K562 (cell line): ENCODE data around the gene WDR90. TPM values are rescaled to one million over a fixed set of nuclear protein-coding genes. Genes with fewer than 3 reads are reported as not detected.

Source experiments
- ATAC-seq: fragments of 200-7000 bp; cut with Tn5 transposase; 3 replicates; pipeline ENCODE4 v1.9.1; 2020; ENCODE audit warnings: moderate library complexity
- BruUV-seq: library from RNA; stranded (reverse); fragments of 400-500 nt; replicated peaks from 2 replicates; lab custom pipeline; 2021; lab: Mats Ljungman, UMichigan
- CTCF ChIA-PET: fragments of 300-600 bp; formaldehyde crosslinking; extraction: SDS; loops from one replicate; lab custom pipeline; 2021; ENCODE audit warnings: low intra/inter-chr PET ratio; lab: Yijun Ruan, JAX
- POLR2A ChIA-PET: fragments of 300-600, 350-650 bp; sonication (Branson Sonifier 250); formaldehyde crosslinking; extraction: SDS; loops from one replicate; lab custom pipeline; 2021; ENCODE audit warnings: antibody characterized with exemption, inconsistent platforms; lab: Yijun Ruan, JAX
- DNase-seq, 4 experiments: peaks; one replicate each; pipeline versions ENCODE4 v3.0.0 to v3.0.0-alpha.2; 2011 to 2018; ENCODE audit warnings: low spot score in 3 of 4, mixed read lengths in 3 of 4; ENCODE audit errors: extremely low read depth in 1 of 4
- FAIRE-seq: peaks from 2 replicates; lab custom pipeline; 2011; peaks lifted over from hg19 to GRCh38; lab: Jason Lieb, UNC
- H2AFZ ChIP-seq: 2 replicates; pipeline ENCODE4 v1.6.0; 2011; ENCODE audit warnings: low read depth, low read length, control low read depth, inconsistent platforms
- H3K27ac ChIP-seq: fragments of 200-600 bp; 3 replicates; pipeline ENCODE4 v1.8.0; 2011; ENCODE audit warnings: low read depth, mild to moderate bottlenecking, control low read depth, inconsistent platforms, low read length, moderate library complexity, mixed read lengths; ENCODE audit errors: extremely low read depth
- H3K27me3 ChIP-seq, 2 experiments: fragments of 300-600 bp in 1 of 2; 2 replicates in 1 of 2; 3 replicates in 1 of 2; pipeline versions ENCODE4 v1.6.0 to v1.8.0; 2011; ENCODE audit warnings: inconsistent platforms in 2 of 2, low read length in 2 of 2, mild to moderate bottlenecking in 1 of 2, mixed read lengths in 1 of 2, moderate library complexity in 1 of 2; ENCODE audit not compliant: control insufficient read depth in 2 of 2, insufficient read depth in 2 of 2
- H3K36me3 ChIP-seq: fragments of 300-600 bp; 3 replicates; pipeline ENCODE4 v1.8.0; 2011; ENCODE audit warnings: mild to moderate bottlenecking, low read length, inconsistent platforms; ENCODE audit not compliant: control insufficient read depth, insufficient read depth
- H3K4me1 ChIP-seq, 2 experiments: fragments of 200-600 bp in 1 of 2; replicated peaks in 1 of 2; 2 replicates in 1 of 2; 3 replicates in 1 of 2; pipeline versions ENCODE4 v1.5.1 to v1.8.0; 2011; ENCODE audit warnings: inconsistent platforms in 2 of 2, low read length in 2 of 2, mild to moderate bottlenecking in 1 of 2, mixed read lengths in 1 of 2, moderate library complexity in 1 of 2; ENCODE audit not compliant: control insufficient read depth in 2 of 2, insufficient read depth in 2 of 2
- H3K4me2 ChIP-seq: 2 replicates; pipeline ENCODE4 v1.6.1; 2011; ENCODE audit warnings: low read length, control low read depth, inconsistent platforms, mixed read lengths; ENCODE audit not compliant: insufficient read depth
- H3K4me3 ChIP-seq: fragments of 200-600 bp; sonication (generic), shearing (Covaris generic); 2 replicates; pipeline ENCODE4 v1.5.1; 2016; ENCODE audit warnings: control low read depth, inconsistent platforms
- H3K79me2 ChIP-seq: fragments of 200-600 bp; 3 replicates; pipeline ENCODE4 v1.8.0; 2011; ENCODE audit warnings: low read length, inconsistent platforms; ENCODE audit not compliant: control insufficient read depth, insufficient read depth
- H3K9ac ChIP-seq, 2 experiments: 2 replicates each; pipeline versions ENCODE4 v1.6.0 to v1.6.1; 2011; ENCODE audit warnings: low read depth in 2 of 2, low read length in 2 of 2, control low read depth in 1 of 2, inconsistent platforms in 1 of 2, mild to moderate bottlenecking in 1 of 2, mixed read lengths in 1 of 2; ENCODE audit not compliant: insufficient read depth in 1 of 2
- H3K9me1 ChIP-seq: one replicate; pipeline ENCODE4 v1.6.0; 2011; ENCODE audit warnings: inconsistent platforms, mild to moderate bottlenecking, low read length, moderate library complexity; ENCODE audit not compliant: control insufficient read depth, insufficient read depth
- H3K9me3 ChIP-seq: replicated peaks from 2 replicates; pipeline ENCODE4 v1.5.1; 2011; ENCODE audit warnings: low read depth, low read length, inconsistent platforms; ENCODE audit not compliant: control insufficient read depth, insufficient read depth
- H4K20me1 ChIP-seq: replicated peaks from 2 replicates; pipeline ENCODE4 v1.6.1; 2011; ENCODE audit warnings: low read length, inconsistent platforms, mixed read lengths; ENCODE audit not compliant: control insufficient read depth, insufficient read depth
- CEBPB ChIP-seq: fragments of 450-650 bp; IDR thresholded peaks from 2 replicates; pipeline ENCODE4 v1.6.1; 2016; ENCODE audit warnings: missing genetic modification characterization, missing compliant biosample characterization
- WGBS: fragments of 100-300 bp; shearing (Covaris generic); methylation state at CpG from one replicate; pipeline ENCODE4 v1.1.6; 2016; ENCODE audit warnings: low coverage, mixed read lengths; ENCODE audit not compliant: insufficient coverage; ENCODE audit errors: missing lambda C conversion rate; 5-methylcytosine and 5-hydroxymethylcytosine counted together
- in situ Hi-C: fragments of 300-500 bp; cut with MboI; formaldehyde crosslinking; loops from 4 replicates; pipeline ENCODE4 v1.15.0; 2018; ENCODE audit warnings: inconsistent platforms, mixed read lengths
- intact Hi-C: fragments of 100-400 bp; cut with micrococcal nuclease; formaldehyde crosslinking; loops from 2 replicates; pipeline ENCODE4 v1.14.2; 2022
- polyA plus RNA-seq, 8 experiments: library from polyadenylated mRNA; depleted of rRNA in 4 of 8; stranded (reverse) in 5 of 8; unstranded in 3 of 8; fragments of >200 nt; fragmentation: Nextera tagmentation in 2 of 8; fragmentation: Illumina TruSeq in 1 of 8; extraction: Ambion mirVana in 2 of 8; extraction: Trizol in 1 of 8; gene quantifications; 2 replicates each; pipeline versions ENCODE4 v1.2.1 to v1.2.3, GENCODE V29; 2011 to 2014; ENCODE audit warnings: inconsistent platforms in 1 of 8, missing spikeins in 1 of 8
- total RNA-seq, 7 experiments: library from RNA; depleted of rRNA in 6 of 7; stranded (reverse); fragments of >200 nt in 6 of 7; fragmentation: Illumina TruSeq in 2 of 7; extraction: Trizol in 2 of 7; gene quantifications; 2 replicates each; pipeline versions ENCODE4 v1.2.1 to v1.2.3, GENCODE V29; 2011 to 2021; ENCODE audit warnings: low replicate concordance in 1 of 7
- TF ChIP-seq, protein P1 (sequence below), 3 experiments: IDR thresholded peaks in 2 of 3; conservative IDR thresholded peaks in 1 of 3; 2 replicates each; pipeline ENCODE4 v1.5.1; 2011 to 2012; ENCODE audit warnings: low read length in 3 of 3, mild to moderate bottlenecking in 3 of 3, control low read depth in 2 of 3, improper control_type of control experiment in 1 of 3, inconsistent platforms in 1 of 3, low read depth in 1 of 3, mixed read lengths in 1 of 3, moderate library complexity in 1 of 3; ENCODE audit not compliant: insufficient read depth in 2 of 3
- TF ChIP-seq, protein P2 (sequence below): IDR thresholded peaks from 2 replicates; pipeline ENCODE4 v1.6.1; 2011; ENCODE audit warnings: borderline replicate concordance, low read depth, mild to moderate bottlenecking, moderate library complexity, low read length; ENCODE audit not compliant: insufficient read depth, poor library complexity, severe bottlenecking

WDR90 gene
- total and polyA plus RNA-seq, 9 of the 15 experiments (the other 6 are each of a cell fraction or from before 2014, with no cell fraction given), result 0.44 to 12.6 (median 3.3) TPM

DNA sequence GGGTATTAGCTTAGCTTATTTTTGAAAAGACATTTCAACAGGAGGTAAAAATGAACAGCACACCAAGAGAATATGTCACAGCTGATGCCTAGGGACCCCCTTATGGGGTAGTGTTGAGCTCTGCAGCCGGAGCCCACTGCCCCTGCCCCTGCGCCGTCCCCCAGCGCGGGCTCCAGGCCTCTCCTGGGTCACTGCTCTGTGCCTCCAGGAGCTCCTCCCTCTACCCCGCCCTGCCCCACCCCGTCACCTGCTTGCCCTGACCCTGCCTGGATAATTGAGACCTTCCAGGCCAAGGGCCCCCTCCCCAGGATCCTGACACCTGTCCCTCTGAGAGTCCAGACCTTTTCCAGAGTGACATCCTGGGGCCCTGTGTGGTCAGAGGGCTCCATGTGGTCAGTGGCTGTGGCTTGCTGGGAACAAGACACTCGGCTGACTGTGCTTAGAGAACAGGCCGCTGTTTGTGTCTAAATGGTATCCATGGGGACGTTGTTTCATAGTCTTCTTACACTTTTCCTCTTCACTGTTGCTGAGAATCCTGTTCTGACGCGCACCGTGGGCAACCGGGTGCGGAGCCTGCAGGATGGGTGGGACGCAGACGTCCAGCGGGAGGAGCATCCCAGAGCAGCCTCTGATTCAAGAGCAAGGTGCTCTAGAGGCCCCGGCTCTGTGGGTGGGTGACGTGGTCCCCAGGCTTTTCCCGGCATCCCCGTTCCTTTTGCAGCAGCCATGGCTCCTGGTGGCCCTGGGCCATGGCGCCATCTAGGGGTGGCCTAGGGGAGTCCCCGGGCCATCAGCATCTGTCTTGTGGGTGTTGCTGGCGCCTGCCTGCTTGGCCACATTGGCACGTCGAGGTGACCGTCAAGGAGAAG lies 38.4 kb upstream of the WDR90 start:
- FAIRE-seq, result no peak
- peaks cover 18% of the 10 kb centered on the region; the same call in 2 of the 3 replicates for H3K79me2 ChIP-seq
- TF ChIP-seq, protein P1, sequence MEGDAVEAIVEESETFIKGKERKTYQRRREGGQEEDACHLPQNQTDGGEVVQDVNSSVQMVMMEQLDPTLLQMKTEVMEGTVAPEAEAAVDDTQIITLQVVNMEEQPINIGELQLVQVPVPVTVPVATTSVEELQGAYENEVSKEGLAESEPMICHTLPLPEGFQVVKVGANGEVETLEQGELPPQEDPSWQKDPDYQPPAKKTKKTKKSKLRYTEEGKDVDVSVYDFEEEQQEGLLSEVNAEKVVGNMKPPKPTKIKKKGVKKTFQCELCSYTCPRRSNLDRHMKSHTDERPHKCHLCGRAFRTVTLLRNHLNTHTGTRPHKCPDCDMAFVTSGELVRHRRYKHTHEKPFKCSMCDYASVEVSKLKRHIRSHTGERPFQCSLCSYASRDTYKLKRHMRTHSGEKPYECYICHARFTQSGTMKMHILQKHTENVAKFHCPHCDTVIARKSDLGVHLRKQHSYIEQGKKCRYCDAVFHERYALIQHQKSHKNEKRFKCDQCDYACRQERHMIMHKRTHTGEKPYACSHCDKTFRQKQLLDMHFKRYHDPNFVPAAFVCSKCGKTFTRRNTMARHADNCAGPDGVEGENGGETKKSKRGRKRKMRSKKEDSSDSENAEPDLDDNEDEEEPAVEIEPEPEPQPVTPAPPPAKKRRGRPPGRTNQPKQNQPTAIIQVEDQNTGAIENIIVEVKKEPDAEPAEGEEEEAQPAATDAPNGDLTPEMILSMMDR (IDR thresholded peaks at IDR 0.05 in 2 of 3, conservative IDR thresholded peaks at IDR 0.05 in 1 of 3; ENCODE audit: insufficient read depth in 2 of 3, low read depth in 1 of 3, low read length in 3 of 3), result peak; percentile 26 to 30 (median 26); a peak in 4 of 6 replicates
- TF ChIP-seq, protein P2, sequence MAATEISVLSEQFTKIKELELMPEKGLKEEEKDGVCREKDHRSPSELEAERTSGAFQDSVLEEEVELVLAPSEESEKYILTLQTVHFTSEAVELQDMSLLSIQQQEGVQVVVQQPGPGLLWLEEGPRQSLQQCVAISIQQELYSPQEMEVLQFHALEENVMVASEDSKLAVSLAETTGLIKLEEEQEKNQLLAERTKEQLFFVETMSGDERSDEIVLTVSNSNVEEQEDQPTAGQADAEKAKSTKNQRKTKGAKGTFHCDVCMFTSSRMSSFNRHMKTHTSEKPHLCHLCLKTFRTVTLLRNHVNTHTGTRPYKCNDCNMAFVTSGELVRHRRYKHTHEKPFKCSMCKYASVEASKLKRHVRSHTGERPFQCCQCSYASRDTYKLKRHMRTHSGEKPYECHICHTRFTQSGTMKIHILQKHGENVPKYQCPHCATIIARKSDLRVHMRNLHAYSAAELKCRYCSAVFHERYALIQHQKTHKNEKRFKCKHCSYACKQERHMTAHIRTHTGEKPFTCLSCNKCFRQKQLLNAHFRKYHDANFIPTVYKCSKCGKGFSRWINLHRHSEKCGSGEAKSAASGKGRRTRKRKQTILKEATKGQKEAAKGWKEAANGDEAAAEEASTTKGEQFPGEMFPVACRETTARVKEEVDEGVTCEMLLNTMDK, result peak; percentile 57
- no peak for TF ChIP-seq CEBPB (tag)
- TF ChIP-seq, all 486 proteins: peak for 2
- H3K4me2 ChIP-seq, result no peak overlapping the region
- peak; percentile 58; the same call in 2 of the 3 replicates for ATAC-seq
- ChIA-PET CTCF (no interaction called here), POLR2A (interaction anchor here (0.6 to 1.4 kb wide), 3 partner anchors 9 to 26 kb away, joined by 3 to 4 read pairs (median 4); partner anchors contain the start of gene METTL26)
- no peak overlapping the region for H3K9ac ChIP-seq
- peak in 2 of 4 experiments; percentile 51 to 71 for DNase-seq
- H3K4me3 ChIP-seq, result no peak overlapping the region
- BruUV-seq, result no TSS peak
- H4K20me1 ChIP-seq, result no peaks in the 10 kb centered on the region
- 89% methylated on average over 21 of the region's 28 CpGs for WGBS
- 0 out of 2 replicates have a peak, but pooled peaks cover 4% of the 10 kb centered on the region for H3K9me3 ChIP-seq
- peaks cover 6% of the 10 kb centered on the region; the same call in 1 of the 3 replicates for H3K36me3 ChIP-seq
- no peaks in the 10 kb centered on the region for H3K27me3 ChIP-seq
- peaks cover 0 to 23% of the 10 kb centered on the region in 2 experiments; a peak in 2 of 5 replicates for H3K4me1 ChIP-seq
- in situ Hi-C loops, result no loop called here
- no peaks in the 10 kb centered on the region for H3K9me1 ChIP-seq
- no peak overlapping the region for H3K27ac ChIP-seq
- no peak overlapping the region for H2AFZ ChIP-seq
- intact Hi-C loops, result no loop called here
